Endothelial cell (in vitro differentiated cells): ENCODE results near the gene HMOX2. TPM values are rescaled to one million over a fixed set of nuclear protein-coding genes. Genes with fewer than 3 reads are reported as not detected.

Experiments used
- DNase-seq: peaks from one replicate; pipeline ENCODE4 v3.0.0; 2021; ENCODE audit warnings: low spot score
- H3K27ac Mint-ChIP-seq: one replicate; pipeline ENCODE4 v1.8.0; 2021; ENCODE audit warnings: mixed read lengths, inconsistent platforms; ENCODE audit not compliant: unreplicated experiment
- H3K27me3 Mint-ChIP-seq: one replicate; pipeline ENCODE4 v1.8.0; 2021; ENCODE audit warnings: mild to moderate bottlenecking, moderate library complexity, mixed read lengths, inconsistent platforms; ENCODE audit not compliant: unreplicated experiment
- H3K36me3 Mint-ChIP-seq: one replicate; pipeline ENCODE4 v1.8.0; 2021; ENCODE audit warnings: mild to moderate bottlenecking, low read depth, mixed read lengths, inconsistent platforms; ENCODE audit not compliant: unreplicated experiment
- H3K4me1 Mint-ChIP-seq: one replicate; pipeline ENCODE4 v1.8.0; 2021; ENCODE audit warnings: mild to moderate bottlenecking, mixed read lengths, inconsistent platforms; ENCODE audit not compliant: unreplicated experiment
- H3K4me3 Mint-ChIP-seq: one replicate; pipeline ENCODE4 v1.8.0; 2021; ENCODE audit warnings: mild to moderate bottlenecking, mixed read lengths, inconsistent platforms; ENCODE audit not compliant: unreplicated experiment
- H3K9me3 Mint-ChIP-seq: one replicate; pipeline ENCODE4 v1.8.0; 2021; ENCODE audit warnings: mixed read lengths, inconsistent platforms; ENCODE audit not compliant: unreplicated experiment
- total RNA-seq: library from RNA; stranded (reverse); fragmentation: NEBNext Ultra II Directional; extraction: Animal tissue kit (Norgen Biotek cat#: 25700); gene quantifications from one replicate; pipeline ENCODE4 v1.2.1, GENCODE V29; 2021; ENCODE audit not compliant: unreplicated experiment
- TF ChIP-seq, protein P1 (sequence below): fragments of 200-600 bp; sonication (generic); IDR thresholded peaks from one replicate; pipeline ENCODE4 v1.5.0; 2021; ENCODE audit warnings: antibody characterized with exemption; ENCODE audit not compliant: unreplicated experiment

Gene HMOX2
- total RNA-seq, 1 donor from 2014 or later = 225 TPM

DNA sequence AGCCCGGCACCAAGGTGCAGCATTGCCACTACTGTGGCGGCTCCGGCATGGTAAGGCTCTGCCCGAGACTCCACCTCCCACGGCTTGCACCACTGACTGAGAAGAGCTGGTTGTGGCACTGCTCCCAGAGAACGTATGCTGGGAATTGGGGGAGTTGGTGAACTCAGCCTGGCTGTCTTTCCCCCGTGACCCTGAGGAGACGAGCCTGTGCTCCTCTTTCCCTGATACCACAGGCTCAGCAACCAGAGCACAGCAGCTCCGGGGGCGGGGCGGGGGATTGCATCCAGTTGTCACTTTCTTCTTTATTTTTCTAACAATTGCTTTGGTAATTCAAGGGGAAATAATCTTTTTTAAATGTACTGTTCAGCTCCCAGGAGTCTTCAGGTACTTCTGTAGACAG, 33.8 kb upstream of the HMOX2 start:
- Mint-ChIP-seq H3K27me3 (peaks cover 2% of the 10 kb centered on the region), H3K27ac (no peak overlapping the region), H3K4me1 (no peaks in the 10 kb centered on the region), H3K36me3 (peaks cover 42% of the 10 kb centered on the region), H3K4me3 (peak overlapping the region; percentile 25), H3K9me3 (no peaks in the 10 kb centered on the region)
- TF ChIP-seq, protein P1, sequence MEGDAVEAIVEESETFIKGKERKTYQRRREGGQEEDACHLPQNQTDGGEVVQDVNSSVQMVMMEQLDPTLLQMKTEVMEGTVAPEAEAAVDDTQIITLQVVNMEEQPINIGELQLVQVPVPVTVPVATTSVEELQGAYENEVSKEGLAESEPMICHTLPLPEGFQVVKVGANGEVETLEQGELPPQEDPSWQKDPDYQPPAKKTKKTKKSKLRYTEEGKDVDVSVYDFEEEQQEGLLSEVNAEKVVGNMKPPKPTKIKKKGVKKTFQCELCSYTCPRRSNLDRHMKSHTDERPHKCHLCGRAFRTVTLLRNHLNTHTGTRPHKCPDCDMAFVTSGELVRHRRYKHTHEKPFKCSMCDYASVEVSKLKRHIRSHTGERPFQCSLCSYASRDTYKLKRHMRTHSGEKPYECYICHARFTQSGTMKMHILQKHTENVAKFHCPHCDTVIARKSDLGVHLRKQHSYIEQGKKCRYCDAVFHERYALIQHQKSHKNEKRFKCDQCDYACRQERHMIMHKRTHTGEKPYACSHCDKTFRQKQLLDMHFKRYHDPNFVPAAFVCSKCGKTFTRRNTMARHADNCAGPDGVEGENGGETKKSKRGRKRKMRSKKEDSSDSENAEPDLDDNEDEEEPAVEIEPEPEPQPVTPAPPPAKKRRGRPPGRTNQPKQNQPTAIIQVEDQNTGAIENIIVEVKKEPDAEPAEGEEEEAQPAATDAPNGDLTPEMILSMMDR = no peak
- no peak for DNase-seq

DNA sequence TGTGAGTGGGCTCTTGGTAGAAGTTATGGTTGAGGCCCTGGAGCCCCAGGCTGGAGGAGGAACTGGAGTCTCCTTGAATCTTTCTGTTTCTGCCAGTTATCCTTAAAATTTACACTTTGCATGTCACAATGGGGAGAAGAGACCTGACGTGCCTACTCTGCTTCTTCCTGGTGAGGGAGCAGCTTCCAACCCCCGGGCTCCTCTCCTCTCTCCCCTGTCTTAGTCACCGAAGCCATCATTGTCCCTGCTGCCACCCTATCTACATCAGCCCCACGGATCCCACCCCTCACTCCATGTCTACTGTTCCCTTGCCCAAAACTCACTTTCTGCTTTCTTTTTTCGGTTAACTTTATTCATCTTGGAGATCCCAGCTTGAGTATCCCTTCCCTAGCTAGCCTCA, 32.9 kb upstream of the HMOX2 start:
- TF ChIP-seq, protein P1 = no peak
- no peak overlapping the region for H3K27ac Mint-ChIP-seq
- H3K9me3 Mint-ChIP-seq = no peaks in the 10 kb centered on the region
- no peak for DNase-seq
- peak overlapping the region; percentile 56 for H3K4me3 Mint-ChIP-seq
- no peaks in the 10 kb centered on the region for H3K4me1 Mint-ChIP-seq
- peaks cover 2% of the 10 kb centered on the region for H3K27me3 Mint-ChIP-seq
- peaks cover 45% of the 10 kb centered on the region for H3K36me3 Mint-ChIP-seq

- Mint-ChIP-seq H3K27ac (no peak overlapping the region), H3K9me3 (no peaks in the 10 kb centered on the region), H3K4me3 (peak overlapping the region; percentile 28), H3K36me3 (peaks cover 45% of the 10 kb centered on the region), H3K27me3 (peaks cover 2% of the 10 kb centered on the region), H3K4me1 (no peaks in the 10 kb centered on the region)
- TF ChIP-seq, protein P1 = no peak
- DNase-seq = no peak
Observed at GRCh38 chr16:4443986-4444385, 32.2 kb upstream of the HMOX2 start.

- DNase-seq = no peak
- Mint-ChIP-seq H3K4me1 (no peaks in the 10 kb centered on the region), H3K27me3 (peaks cover 2% of the 10 kb centered on the region), H3K9me3 (no peaks in the 10 kb centered on the region), H3K4me3 (no peak overlapping the region), H3K36me3 (peaks cover 26% of the 10 kb centered on the region), H3K27ac (no peak overlapping the region)
- TF ChIP-seq, protein P1 = no peak
Observed at GRCh38 chr16:4450430-4450829, 25.8 kb upstream of the HMOX2 start.

GRCh38 chr16:4450931-4451519, 25.2 kb upstream of the HMOX2 start:
- H3K27me3 Mint-ChIP-seq = peaks cover 2% of the 10 kb centered on the region
- H3K4me3 Mint-ChIP-seq = no peak overlapping the region
- H3K27ac Mint-ChIP-seq = no peak overlapping the region
- H3K9me3 Mint-ChIP-seq = no peaks in the 10 kb centered on the region
- peaks cover 28% of the 10 kb centered on the region for H3K36me3 Mint-ChIP-seq
- no peak for DNase-seq
- TF ChIP-seq, protein P1 = no peak
- no peaks in the 10 kb centered on the region for H3K4me1 Mint-ChIP-seq
